MCF 10A (cell line): ENCODE measurements around the gene KIFC3. TPM values are rescaled to one million over a fixed set of nuclear protein-coding genes. Genes with fewer than 3 reads are reported as not detected.

Source experiments
- BruUV-seq: library from RNA; stranded (reverse); fragments of 400-500 nt; replicated peaks from 2 replicates; lab custom pipeline; 2021; lab: Mats Ljungman, UMichigan
- CTCF ChIA-PET: fragments of 300-600 bp; sonication (Branson Sonifier 250); formaldehyde crosslinking; extraction: SDS; loops from one replicate; lab custom pipeline; 2021; ENCODE audit warnings: antibody characterized with exemption, inconsistent platforms; lab: Yijun Ruan, JAX
- POLR2A ChIA-PET: fragments of 300-600, 350-650 bp; sonication (Branson Sonifier 250); formaldehyde crosslinking; extraction: SDS; loops from one replicate; lab custom pipeline; 2020; ENCODE audit warnings: antibody characterized with exemption, inconsistent platforms; lab: Yijun Ruan, JAX
- DNase-seq: peaks from one replicate; pipeline ENCODE4 v3.0.0-alpha.2; 2018; ENCODE audit not compliant: unreplicated experiment
- H3K27ac Mint-ChIP-seq: one replicate; pipeline ENCODE4 v1.8.0; 2022; ENCODE audit warnings: mild to moderate bottlenecking, low read depth, mixed read lengths; ENCODE audit not compliant: unreplicated experiment
- H3K27me3 Mint-ChIP-seq: one replicate; pipeline ENCODE4 v1.8.0; 2022; ENCODE audit warnings: mixed read lengths; ENCODE audit not compliant: insufficient read depth, unreplicated experiment
- H3K36me3 Mint-ChIP-seq: one replicate; pipeline ENCODE4 v1.8.0; 2022; ENCODE audit warnings: mild to moderate bottlenecking, moderate library complexity, mixed read lengths; ENCODE audit not compliant: insufficient read depth, unreplicated experiment
- H3K4me1 Mint-ChIP-seq: one replicate; pipeline ENCODE4 v1.8.0; 2022; ENCODE audit warnings: mixed read lengths; ENCODE audit not compliant: insufficient read depth, unreplicated experiment
- H3K4me3 Mint-ChIP-seq: one replicate; pipeline ENCODE4 v1.8.0; 2022; ENCODE audit warnings: mild to moderate bottlenecking, moderate library complexity, mixed read lengths; ENCODE audit not compliant: unreplicated experiment
- H3K9me3 Mint-ChIP-seq: one replicate; pipeline ENCODE4 v1.8.0; 2022; ENCODE audit warnings: mixed read lengths; ENCODE audit not compliant: unreplicated experiment
- intact Hi-C: fragments of 100-400 bp; cut with micrococcal nuclease; formaldehyde crosslinking; loops from 2 replicates; pipeline ENCODE4 v1.14.1; 2022
- total RNA-seq: library from RNA; stranded (reverse); gene quantifications from 2 replicates; pipeline ENCODE4 v1.2.3, GENCODE V29; 2022
- TF ChIP-seq, protein P1 (sequence below): fragments of 200-600 bp; IDR thresholded peaks from one replicate; pipeline ENCODE4 v1.8.0; 2022; ENCODE audit warnings: antibody characterized with exemption, mild to moderate bottlenecking; ENCODE audit not compliant: unreplicated experiment

The KIFC3 gene
- total RNA-seq, 1 experiment from 2014 or later = 120 TPM

DNA sequence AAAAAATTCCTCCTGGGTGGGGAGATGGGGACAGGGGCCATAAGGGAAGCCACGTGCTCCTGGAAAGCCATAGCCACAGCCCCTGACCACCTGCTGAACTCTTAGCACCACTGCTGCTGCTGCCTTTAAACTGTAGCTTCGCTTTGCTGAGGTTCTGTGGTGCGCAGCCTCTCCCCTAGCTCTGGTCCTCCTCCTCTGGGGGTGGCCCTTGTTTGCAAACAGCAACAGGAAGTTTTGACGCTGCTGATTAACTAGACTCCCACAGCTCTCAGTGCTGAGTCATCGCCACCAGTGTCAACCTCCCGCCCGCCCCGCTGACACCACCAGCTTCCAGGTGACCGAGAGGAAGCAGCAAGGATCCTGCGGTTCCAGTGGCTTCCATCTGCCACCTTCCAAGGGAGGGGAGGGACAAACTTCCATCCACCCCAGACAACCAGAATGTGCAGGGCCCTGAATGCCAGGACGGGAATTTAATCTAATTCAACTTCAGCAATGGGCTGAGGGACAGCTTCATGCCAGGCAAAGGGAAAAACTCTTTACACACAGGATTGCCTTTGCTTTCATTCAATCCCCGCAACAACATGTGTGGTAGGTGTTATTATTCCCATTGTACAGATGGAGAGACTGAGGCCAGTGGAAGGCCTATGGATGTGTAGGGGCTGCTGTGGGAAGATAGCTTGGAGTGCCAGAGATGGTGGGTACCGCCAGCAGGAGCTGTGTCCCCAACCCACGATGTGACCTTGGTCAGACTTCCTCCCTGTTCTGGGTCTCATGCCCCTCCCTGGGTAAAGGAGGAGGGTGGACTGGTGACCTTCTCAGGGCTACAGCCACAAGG, 8.1 kb upstream of the KIFC3 start:
- ChIA-PET CTCF (interaction anchor here (0.6 to 1.0 kb wide), 3 partner anchors 9 to 60 kb away, joined by 3 read pairs; no protein-coding TSS in a partner anchor), POLR2A (interaction anchor here (0.9 to 1.5 kb wide), 5 partner anchors 11 to 1128 kb away, joined by 3 to 4 read pairs (median 3); partner anchors contain the start of genes KATNB1 and MT1X)
- Mint-ChIP-seq H3K9me3 (no peaks in the 10 kb centered on the region), H3K4me1 (peaks cover 50% of the 10 kb centered on the region), H3K36me3 (peaks cover 5% of the 10 kb centered on the region), H3K27me3 (no peaks in the 10 kb centered on the region), H3K4me3 (no peak overlapping the region), H3K27ac (peak overlapping the region; percentile 66)
- DNase-seq = peak; percentile 89
- intact Hi-C loops = no loop called here
- TF ChIP-seq, protein P1, sequence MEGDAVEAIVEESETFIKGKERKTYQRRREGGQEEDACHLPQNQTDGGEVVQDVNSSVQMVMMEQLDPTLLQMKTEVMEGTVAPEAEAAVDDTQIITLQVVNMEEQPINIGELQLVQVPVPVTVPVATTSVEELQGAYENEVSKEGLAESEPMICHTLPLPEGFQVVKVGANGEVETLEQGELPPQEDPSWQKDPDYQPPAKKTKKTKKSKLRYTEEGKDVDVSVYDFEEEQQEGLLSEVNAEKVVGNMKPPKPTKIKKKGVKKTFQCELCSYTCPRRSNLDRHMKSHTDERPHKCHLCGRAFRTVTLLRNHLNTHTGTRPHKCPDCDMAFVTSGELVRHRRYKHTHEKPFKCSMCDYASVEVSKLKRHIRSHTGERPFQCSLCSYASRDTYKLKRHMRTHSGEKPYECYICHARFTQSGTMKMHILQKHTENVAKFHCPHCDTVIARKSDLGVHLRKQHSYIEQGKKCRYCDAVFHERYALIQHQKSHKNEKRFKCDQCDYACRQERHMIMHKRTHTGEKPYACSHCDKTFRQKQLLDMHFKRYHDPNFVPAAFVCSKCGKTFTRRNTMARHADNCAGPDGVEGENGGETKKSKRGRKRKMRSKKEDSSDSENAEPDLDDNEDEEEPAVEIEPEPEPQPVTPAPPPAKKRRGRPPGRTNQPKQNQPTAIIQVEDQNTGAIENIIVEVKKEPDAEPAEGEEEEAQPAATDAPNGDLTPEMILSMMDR = no peak
- no TSS peak for BruUV-seq

DNA sequence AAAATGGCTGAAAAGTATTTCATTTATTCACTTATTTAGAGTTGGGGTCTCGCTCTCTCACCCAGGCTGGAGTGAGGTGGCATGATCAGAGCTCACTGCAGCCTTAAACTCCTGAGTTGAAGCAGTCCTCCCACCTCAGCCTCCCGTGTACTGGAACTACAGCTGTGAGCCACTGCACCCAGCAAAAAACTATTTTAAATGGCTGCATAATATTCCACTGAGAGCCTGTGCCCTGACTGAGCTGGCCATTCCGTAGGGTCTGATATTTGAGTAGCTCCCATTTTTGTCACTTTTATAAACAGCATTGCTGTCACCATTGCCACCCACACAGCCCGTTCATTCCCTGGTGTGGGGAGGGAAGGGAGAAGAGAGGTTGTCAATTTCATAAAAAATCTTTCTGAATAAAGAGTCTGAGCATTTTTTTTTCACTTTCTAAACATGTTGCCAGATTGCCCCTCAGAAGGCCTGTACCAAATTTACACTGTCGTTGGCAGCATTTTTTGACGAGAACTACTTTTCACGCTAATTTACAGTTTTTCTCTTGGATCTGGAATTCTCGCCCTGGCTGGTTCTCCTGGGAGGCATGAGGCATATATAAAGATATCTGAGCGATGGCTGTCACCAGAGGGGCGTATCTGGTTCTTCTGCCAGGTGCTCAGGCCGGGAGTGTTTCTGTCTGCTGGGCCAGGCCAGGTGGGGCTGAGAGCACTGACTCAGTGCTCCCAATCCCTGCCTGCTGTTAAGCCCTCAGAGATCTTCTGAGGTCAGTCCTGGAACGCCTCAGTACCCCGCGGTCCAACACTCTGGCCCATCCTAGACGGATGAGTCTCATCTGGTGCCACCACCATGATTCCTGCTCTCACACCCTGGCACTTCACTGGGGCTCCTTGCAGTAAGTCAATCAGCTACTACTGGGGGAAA, 7.2 kb upstream of the KIFC3 start:
- CTCF ChIA-PET = interaction anchor here (0.7 to 2.3 kb wide), 4 partner anchors 8 to 188 kb away, joined by 3 to 12 read pairs (median 3); no protein-coding TSS in a partner anchor
- Mint-ChIP-seq H3K9me3 (no peaks in the 10 kb centered on the region), H3K27me3 (no peaks in the 10 kb centered on the region), H3K4me1 (peaks cover 50% of the 10 kb centered on the region), H3K27ac (peak overlapping the region; percentile 66), H3K36me3 (peaks cover 5% of the 10 kb centered on the region), H3K4me3 (no peak overlapping the region)
- DNase-seq = no peak
- intact Hi-C loops = no loop called here
- POLR2A ChIA-PET = interaction anchor here (0.6 to 2.9 kb wide), 7 partner anchors 8 to 1127 kb away, joined by 3 to 17 read pairs (median 3); partner anchors contain the start of genes KATNB1 and MT1X
- TF ChIP-seq, protein P1 = no peak
- no TSS peak for BruUV-seq

DNA sequence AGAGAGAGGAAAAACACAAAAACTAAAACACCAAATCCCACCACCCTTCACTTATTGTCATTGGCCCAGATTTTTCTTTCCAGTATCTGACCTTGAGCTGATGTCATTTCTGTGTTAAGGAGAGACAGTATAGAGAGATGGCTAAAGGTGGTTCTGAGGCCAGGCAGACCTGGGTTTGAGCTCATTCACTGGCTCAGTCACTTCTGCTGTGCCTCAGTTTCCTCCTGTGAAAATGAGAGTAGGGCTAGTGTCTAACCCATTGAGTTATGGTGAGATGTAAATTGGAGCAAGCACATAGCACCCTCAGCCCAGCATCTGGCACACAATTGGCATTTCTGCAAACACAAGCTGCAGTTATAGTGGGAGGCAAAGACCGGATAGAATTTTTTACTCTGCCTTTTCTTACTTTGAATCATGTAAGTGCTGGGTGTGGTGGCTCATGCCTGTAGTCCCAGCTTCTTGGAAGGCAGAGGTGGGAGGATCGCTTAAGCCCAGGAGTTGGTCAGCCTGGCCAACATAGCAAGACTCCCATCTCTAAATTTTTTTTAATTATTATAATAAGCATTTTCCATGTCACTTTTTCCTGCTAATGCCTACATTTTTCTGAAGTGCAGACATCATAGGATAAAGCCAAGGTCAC, 6.4 kb upstream of the KIFC3 start:
- H3K4me1 Mint-ChIP-seq = peaks cover 55% of the 10 kb centered on the region
- H3K9me3 Mint-ChIP-seq = no peaks in the 10 kb centered on the region
- peak overlapping the region; percentile 38 for H3K4me3 Mint-ChIP-seq
- ChIA-PET POLR2A (interaction anchor here (0.6 to 2.9 kb wide), 10 partner anchors 9 to 143 kb away, joined by 3 to 17 read pairs (median 3); no protein-coding TSS in a partner anchor), CTCF (interaction anchor here (0.6 to 2.3 kb wide), 4 partner anchors 55 to 388 kb away, joined by 3 to 12 read pairs (median 4); no protein-coding TSS in a partner anchor)
- TF ChIP-seq, protein P1 = no peak
- intact Hi-C loops = no loop called here
- no peaks in the 10 kb centered on the region for H3K27me3 Mint-ChIP-seq
- BruUV-seq = no TSS peak
- peak overlapping the region; percentile 76 for H3K27ac Mint-ChIP-seq
- H3K36me3 Mint-ChIP-seq = peaks cover 5% of the 10 kb centered on the region
- no peak for DNase-seq
